22Rv1 (cell line): ENCODE measurements around the gene CASP4.

ENCODE experiments used
- ZFX ChIP-seq: fragments of 450-650 bp; IDR thresholded peaks from 2 replicates; pipeline ENCODE4 v1.6.1; 2017; ENCODE audit warnings: antibody characterized with exemption, borderline replicate concordance
- TF ChIP-seq, protein P1 (sequence below): fragments of 450-650 bp; IDR thresholded peaks from 2 replicates; pipeline ENCODE4 v1.5.1; 2017; ENCODE audit warnings: mild to moderate bottlenecking

DNA sequence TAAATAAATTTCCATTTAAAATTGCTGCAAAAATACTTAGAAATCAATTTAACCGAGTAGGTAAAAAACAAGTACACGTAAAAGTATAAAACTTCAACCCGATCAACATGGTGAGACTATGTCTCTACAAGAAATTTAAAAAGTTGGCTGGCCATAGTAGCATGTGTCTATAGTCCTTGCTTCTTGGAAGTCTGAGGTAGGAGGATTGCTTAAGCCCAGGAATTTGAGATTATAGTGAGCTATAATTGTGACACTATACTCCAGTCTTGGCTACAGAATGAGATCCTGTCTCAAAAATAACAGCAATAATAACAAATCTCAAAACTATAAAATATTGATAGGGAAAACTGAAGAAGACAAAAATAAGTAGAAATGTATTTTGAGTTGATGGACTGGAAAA is 11.1 kb downstream of the CASP4 start:
- TF ChIP-seq, protein P1, sequence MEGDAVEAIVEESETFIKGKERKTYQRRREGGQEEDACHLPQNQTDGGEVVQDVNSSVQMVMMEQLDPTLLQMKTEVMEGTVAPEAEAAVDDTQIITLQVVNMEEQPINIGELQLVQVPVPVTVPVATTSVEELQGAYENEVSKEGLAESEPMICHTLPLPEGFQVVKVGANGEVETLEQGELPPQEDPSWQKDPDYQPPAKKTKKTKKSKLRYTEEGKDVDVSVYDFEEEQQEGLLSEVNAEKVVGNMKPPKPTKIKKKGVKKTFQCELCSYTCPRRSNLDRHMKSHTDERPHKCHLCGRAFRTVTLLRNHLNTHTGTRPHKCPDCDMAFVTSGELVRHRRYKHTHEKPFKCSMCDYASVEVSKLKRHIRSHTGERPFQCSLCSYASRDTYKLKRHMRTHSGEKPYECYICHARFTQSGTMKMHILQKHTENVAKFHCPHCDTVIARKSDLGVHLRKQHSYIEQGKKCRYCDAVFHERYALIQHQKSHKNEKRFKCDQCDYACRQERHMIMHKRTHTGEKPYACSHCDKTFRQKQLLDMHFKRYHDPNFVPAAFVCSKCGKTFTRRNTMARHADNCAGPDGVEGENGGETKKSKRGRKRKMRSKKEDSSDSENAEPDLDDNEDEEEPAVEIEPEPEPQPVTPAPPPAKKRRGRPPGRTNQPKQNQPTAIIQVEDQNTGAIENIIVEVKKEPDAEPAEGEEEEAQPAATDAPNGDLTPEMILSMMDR, result no peak
- TF ChIP-seq ZFX, result no peak
